ENCODE data around the gene SMYD5. TPM values are rescaled to one million over a fixed set of nuclear protein-coding genes. Genes with fewer than 3 reads are reported as not detected.

SMYD5 gene
- total RNA-seq, 4 donors from 2014 or later: 12.1 to 19.6 (median 15.4) TPM

DNA sequence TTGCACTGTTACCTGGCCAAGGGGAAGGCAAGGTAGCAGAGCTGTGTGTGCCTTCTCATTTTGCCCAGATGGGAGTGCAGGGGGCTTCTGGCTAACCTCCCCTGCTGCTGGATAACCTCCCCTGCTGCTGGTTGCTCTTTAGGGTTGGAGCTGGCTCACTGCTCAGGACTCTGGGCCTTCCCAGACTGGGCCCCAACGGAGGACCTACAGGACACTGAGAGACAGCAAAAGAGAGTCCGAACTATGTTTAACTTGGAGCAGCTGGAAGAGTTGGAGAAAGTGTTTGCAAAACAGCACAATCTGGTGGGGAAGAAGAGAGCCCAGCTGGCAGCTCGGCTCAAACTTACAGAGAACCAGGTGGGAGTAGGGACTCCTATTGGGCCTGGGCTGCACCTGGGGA lies 5.8 kb upstream of the SMYD5 start:
- Histone ChIP-seq H3K9me3 (no peaks in the 10 kb centered on the region), H3K36me3 (no peaks in the 10 kb centered on the region), H3K27ac (replicated peaks in 1 of 4) (no peak overlapping the region), H3K27me3 (peaks cover 0 to 37% (median 3%) of the 10 kb centered on the region in 4 donors), H3K4me3 (no peak overlapping the region), H3K4me1 (peaks cover 0 to 15% (median 10%) of the 10 kb centered on the region in 4 donors)
- DNase-seq (ENCODE audit: extremely low spot score): no peak
- WGBS: 67% methylated on average over 2 of the region's 3 CpGs
- intact Hi-C loops (cut with DNase I): no loop called here
- TF ChIP-seq EP300 (IDR thresholded peaks at IDR 0.05): no peak
- TF ChIP-seq, protein P1, sequence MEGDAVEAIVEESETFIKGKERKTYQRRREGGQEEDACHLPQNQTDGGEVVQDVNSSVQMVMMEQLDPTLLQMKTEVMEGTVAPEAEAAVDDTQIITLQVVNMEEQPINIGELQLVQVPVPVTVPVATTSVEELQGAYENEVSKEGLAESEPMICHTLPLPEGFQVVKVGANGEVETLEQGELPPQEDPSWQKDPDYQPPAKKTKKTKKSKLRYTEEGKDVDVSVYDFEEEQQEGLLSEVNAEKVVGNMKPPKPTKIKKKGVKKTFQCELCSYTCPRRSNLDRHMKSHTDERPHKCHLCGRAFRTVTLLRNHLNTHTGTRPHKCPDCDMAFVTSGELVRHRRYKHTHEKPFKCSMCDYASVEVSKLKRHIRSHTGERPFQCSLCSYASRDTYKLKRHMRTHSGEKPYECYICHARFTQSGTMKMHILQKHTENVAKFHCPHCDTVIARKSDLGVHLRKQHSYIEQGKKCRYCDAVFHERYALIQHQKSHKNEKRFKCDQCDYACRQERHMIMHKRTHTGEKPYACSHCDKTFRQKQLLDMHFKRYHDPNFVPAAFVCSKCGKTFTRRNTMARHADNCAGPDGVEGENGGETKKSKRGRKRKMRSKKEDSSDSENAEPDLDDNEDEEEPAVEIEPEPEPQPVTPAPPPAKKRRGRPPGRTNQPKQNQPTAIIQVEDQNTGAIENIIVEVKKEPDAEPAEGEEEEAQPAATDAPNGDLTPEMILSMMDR (IDR thresholded peaks at IDR 0.05): no peak
- no peak for TF ChIP-seq POLR2A (IDR thresholded peaks at IDR 0.05; ENCODE audit: low read depth)
- no peak for TF ChIP-seq POLR2AphosphoS5 (IDR thresholded peaks at IDR 0.05)

DNA sequence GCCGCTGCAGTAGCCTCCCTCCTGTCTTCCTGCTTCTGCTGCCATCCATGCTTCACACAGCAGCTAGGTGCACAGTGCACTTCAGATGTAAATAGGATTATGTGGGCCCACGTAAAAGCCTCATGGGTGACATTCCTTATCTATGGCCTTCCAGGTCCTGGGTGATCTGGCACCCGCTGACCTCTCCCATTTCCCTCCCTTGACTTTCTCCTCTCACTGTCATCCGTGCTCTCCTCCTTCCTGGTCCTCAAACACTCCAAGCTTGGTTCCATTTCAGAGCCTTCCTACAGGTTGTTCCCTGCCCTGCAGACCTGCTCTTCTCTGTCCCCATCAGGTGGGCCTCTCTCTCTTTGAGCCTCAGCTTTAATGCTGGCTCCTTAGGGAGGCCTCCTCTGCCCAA lies 4.0 kb upstream of the SMYD5 start:
- peaks cover 0 to 27% (median 21%) of the 10 kb centered on the region in 4 donors for H3K4me1 ChIP-seq
- intact Hi-C loops (cut with DNase I): loop anchor here (10.0 kb wide), 1 partner anchor 175 kb away; the partner anchor contains the start of gene ALMS1
- whole genome bisulfite sequencing: 87% methylated on average over 4 of the region's 4 CpGs
- H3K27me3 ChIP-seq: peaks cover 0 to 19% (median 0%) of the 10 kb centered on the region in 4 donors
- no peak overlapping the region for H3K27ac ChIP-seq (replicated peaks in 1 of 4)
- no peaks in the 10 kb centered on the region for H3K36me3 ChIP-seq
- DNase-seq (ENCODE audit: extremely low spot score): no peak
- no peak overlapping the region for H3K4me3 ChIP-seq
- no peak for TF ChIP-seq EP300 (IDR thresholded peaks at IDR 0.05)
- no peak for TF ChIP-seq POLR2A (IDR thresholded peaks at IDR 0.05; ENCODE audit: low read depth)
- TF ChIP-seq, protein P1 (IDR thresholded peaks at IDR 0.05): no peak
- TF ChIP-seq POLR2AphosphoS5 (IDR thresholded peaks at IDR 0.05): no peak
- H3K9me3 ChIP-seq: no peaks in the 10 kb centered on the region

DNA sequence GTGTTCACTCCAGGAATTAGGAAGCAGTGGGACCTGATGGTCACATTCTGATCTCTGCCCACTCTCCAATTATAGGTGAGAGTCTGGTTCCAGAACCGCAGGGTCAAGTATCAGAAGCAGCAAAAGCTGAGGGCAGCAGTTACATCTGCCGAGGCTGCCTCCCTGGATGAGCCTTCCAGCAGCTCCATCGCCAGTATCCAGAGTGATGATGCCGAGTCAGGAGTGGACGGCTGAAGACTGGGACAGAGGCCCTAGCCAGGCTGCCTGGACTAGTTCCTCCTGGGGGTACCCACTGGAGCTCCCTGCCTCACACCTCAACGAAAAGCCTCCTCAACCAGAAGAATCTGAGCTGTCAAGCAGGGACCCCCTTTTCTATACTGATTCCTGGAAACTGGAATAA lies 3.3 kb upstream of the SMYD5 start:
- H3K36me3 ChIP-seq: no peaks in the 10 kb centered on the region
- intact Hi-C loops (cut with DNase I): loop anchor here (10.0 kb wide), 1 partner anchor 174 kb away; the partner anchor contains the start of gene ALMS1
- TF ChIP-seq, protein P1 (IDR thresholded peaks at IDR 0.05): no peak
- no peak for TF ChIP-seq EP300 (IDR thresholded peaks at IDR 0.05)
- no peak for TF ChIP-seq POLR2A (IDR thresholded peaks at IDR 0.05; ENCODE audit: low read depth)
- TF ChIP-seq POLR2AphosphoS5 (IDR thresholded peaks at IDR 0.05): no peak
- no peaks in the 10 kb centered on the region for H3K9me3 ChIP-seq
- DNase-seq (ENCODE audit: extremely low spot score): no peak
- no peak overlapping the region for H3K4me3 ChIP-seq
- peaks cover 4 to 33% (median 27%) of the 10 kb centered on the region in 4 donors for H3K4me1 ChIP-seq
- H3K27me3 ChIP-seq: peaks cover 0 to 12% (median 0%) of the 10 kb centered on the region in 4 donors
- H3K27ac ChIP-seq (replicated peaks in 1 of 4): no peak overlapping the region
- WGBS: 80% methylated on average over 1 of the region's 6 CpGs

DNA sequence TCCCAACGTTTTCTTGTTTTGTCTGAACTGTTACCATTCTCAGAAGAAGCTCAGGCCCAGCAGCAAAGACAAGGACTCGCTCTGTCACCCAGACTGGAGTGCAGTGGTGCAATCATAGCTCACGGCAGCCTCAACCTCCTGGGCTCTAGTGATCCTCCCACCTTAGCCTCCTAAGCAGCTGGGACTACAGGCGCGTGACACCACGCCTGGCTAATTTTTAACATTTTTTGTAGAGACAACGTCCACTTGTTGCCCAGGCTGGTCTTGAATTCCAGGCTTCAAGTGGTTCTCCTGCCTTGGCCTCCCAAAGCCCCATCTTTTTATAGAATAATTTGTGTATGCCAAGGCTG lies 2.0 kb upstream of the SMYD5 start:
- Histone ChIP-seq H3K27ac (replicated peaks in 1 of 4) (peak overlapping the region in 2 of 4 donors; percentile 28 to 32), H3K9me3 (no peaks in the 10 kb centered on the region), H3K4me3 (no peak overlapping the region), H3K27me3 (peaks cover 0 to 1% (median 0%) of the 10 kb centered on the region in 4 donors), H3K4me1 (peaks cover 4 to 35% (median 27%) of the 10 kb centered on the region in 4 donors), H3K36me3 (no peaks in the 10 kb centered on the region)
- intact Hi-C loops (cut with DNase I): loop anchor here (10.0 kb wide), 1 partner anchor 173 kb away; the partner anchor contains the start of gene ALMS1
- 83% methylated on average over 7 of the region's 7 CpGs for WGBS
- DNase-seq (ENCODE audit: extremely low spot score): no peak
- TF ChIP-seq POLR2A (IDR thresholded peaks at IDR 0.05; ENCODE audit: low read depth): no peak
- no peak for TF ChIP-seq EP300 (IDR thresholded peaks at IDR 0.05)
- TF ChIP-seq POLR2AphosphoS5 (IDR thresholded peaks at IDR 0.05): no peak
- TF ChIP-seq, protein P1 (IDR thresholded peaks at IDR 0.05): no peak
